Peyer's patch (tissue), 4 donors: Measurements from ENCODE around the gene XPO4.

Experiments
- CTCF ChIP-seq, 6 experiments: fragments of 450-650 bp in 4 of 6; fragments of 200-600 bp in 2 of 6; sonication (generic) in 1 of 6; IDR thresholded peaks; one replicate each; pipeline ENCODE4 v1.5.1; 2017 to 2019; ENCODE audit warnings: antibody characterized with exemption in 6 of 6, mild to moderate bottlenecking in 3 of 6, moderate library complexity in 1 of 6
- POLR2A ChIP-seq, 2 donors: fragments of 450-650 bp; IDR thresholded peaks; one replicate each; pipeline ENCODE4 v1.5.1; 2017; ENCODE audit warnings: antibody characterized with exemption in 2 of 2, mild to moderate bottlenecking in 2 of 2, moderate library complexity in 2 of 2

GRCh38 chr13:20729633-20730585 is 172.6 kb downstream of the XPO4 start:
- TF ChIP-seq CTCF (IDR thresholded peaks at IDR 0.05) (no peak), POLR2A (IDR thresholded peaks at IDR 0.05) (no peak)
